GM12801 (cell line): ENCODE data around the gene FBRS.

Source experiments
- CTCF ChIP-seq: IDR thresholded peaks from one replicate; pipeline ENCODE4 v1.5.1; 2011; ENCODE audit warnings: control low read depth; ENCODE audit not compliant: insufficient read length; ENCODE audit errors: extremely low read depth

The FBRS gene

GRCh38 chr16:30636599-30636998, 21.6 kb upstream of the FBRS start:
- no peak for TF ChIP-seq CTCF

GRCh38 chr16:30637944-30638343, 20.3 kb upstream of the FBRS start:
- TF ChIP-seq CTCF, result no peak

GRCh38 chr16:30641378-30641982, 16.8 kb upstream of the FBRS start:
- no peak for TF ChIP-seq CTCF

- no peak for TF ChIP-seq CTCF
These were observed 13.8 kb upstream of the FBRS start for GRCh38 chr16:30644334-30644830.

GRCh38 chr16:30645727-30646126, 12.5 kb upstream of the FBRS start:
- no peak for TF ChIP-seq CTCF

GRCh38 chr16:30647274-30647571, 11.0 kb upstream of the FBRS start:
- TF ChIP-seq CTCF, result no peak

- no peak for TF ChIP-seq CTCF
These were observed 8.4 kb upstream of the FBRS start for GRCh38 chr16:30649725-30650368.
